SK-N-SH (cell line): ENCODE measurements around the gene GINS3.

Experiments used
- EZH2phosphoT487 ChIP-seq: fragments of 200-600 bp; sonication (generic); IDR thresholded peaks from 2 replicates; pipeline ENCODE4 v1.6.1; 2017; ENCODE audit warnings: low read depth, mixed run types, mild to moderate bottlenecking, antibody characterized with exemption, moderate library complexity, borderline replicate concordance
- GABPA ChIP-seq: IDR thresholded peaks from 2 replicates; pipeline ENCODE4 v1.4.0; 2012; ENCODE audit warnings: low read depth, mild to moderate bottlenecking
- IRF3 ChIP-seq: fragments of 150-350 bp; IDR thresholded peaks from 2 replicates; pipeline ENCODE4 v1.6.1; 2016; ENCODE audit warnings: mild to moderate bottlenecking, low read depth, low read length
- POLR2AphosphoS5 ChIP-seq: IDR thresholded peaks from 2 replicates; pipeline ENCODE4 v1.6.1; 2012; ENCODE audit warnings: low read depth, low read length
- SMC3 ChIP-seq: IDR thresholded peaks from 2 replicates; pipeline ENCODE4 v1.6.1; 2012; ENCODE audit warnings: low read depth, low read length, improper control_type of control experiment
- USF1 ChIP-seq: IDR thresholded peaks from 2 replicates; pipeline ENCODE4 v1.4.0; 2012; ENCODE audit warnings: low read depth, borderline replicate concordance
- TF ChIP-seq, protein P1 (sequence below): fragments of 200-600 bp; sonication (generic); IDR thresholded peaks from 2 replicates; pipeline ENCODE4 v1.6.1; 2017; ENCODE audit warnings: antibody characterized with exemption, mild to moderate bottlenecking, moderate library complexity

- no peak for TF ChIP-seq SMC3
- TF ChIP-seq GABPA: no peak
- TF ChIP-seq, protein P1, sequence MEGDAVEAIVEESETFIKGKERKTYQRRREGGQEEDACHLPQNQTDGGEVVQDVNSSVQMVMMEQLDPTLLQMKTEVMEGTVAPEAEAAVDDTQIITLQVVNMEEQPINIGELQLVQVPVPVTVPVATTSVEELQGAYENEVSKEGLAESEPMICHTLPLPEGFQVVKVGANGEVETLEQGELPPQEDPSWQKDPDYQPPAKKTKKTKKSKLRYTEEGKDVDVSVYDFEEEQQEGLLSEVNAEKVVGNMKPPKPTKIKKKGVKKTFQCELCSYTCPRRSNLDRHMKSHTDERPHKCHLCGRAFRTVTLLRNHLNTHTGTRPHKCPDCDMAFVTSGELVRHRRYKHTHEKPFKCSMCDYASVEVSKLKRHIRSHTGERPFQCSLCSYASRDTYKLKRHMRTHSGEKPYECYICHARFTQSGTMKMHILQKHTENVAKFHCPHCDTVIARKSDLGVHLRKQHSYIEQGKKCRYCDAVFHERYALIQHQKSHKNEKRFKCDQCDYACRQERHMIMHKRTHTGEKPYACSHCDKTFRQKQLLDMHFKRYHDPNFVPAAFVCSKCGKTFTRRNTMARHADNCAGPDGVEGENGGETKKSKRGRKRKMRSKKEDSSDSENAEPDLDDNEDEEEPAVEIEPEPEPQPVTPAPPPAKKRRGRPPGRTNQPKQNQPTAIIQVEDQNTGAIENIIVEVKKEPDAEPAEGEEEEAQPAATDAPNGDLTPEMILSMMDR: no peak
- no peak for TF ChIP-seq POLR2AphosphoS5
- no peak for TF ChIP-seq EZH2phosphoT487
- TF ChIP-seq IRF3: no peak
- TF ChIP-seq USF1: no peak
These were observed 61.9 kb downstream of the GINS3 start for GRCh38 chr16:58454178-58454577.
